HCT116 (cell line): ENCODE measurements around the gene MFGE8.

Experiments
- CBX3 ChIP-seq: IDR thresholded peaks from 2 replicates; pipeline ENCODE4 v1.6.1; 2012; ENCODE audit warnings: low read depth
- EZH2 ChIP-seq: fragments of 200-600 bp; sonication (generic); IDR thresholded peaks from 2 replicates; pipeline ENCODE4 v1.6.1; 2017; ENCODE audit warnings: antibody characterized with exemption, mixed run types
- POLR2AphosphoS5 ChIP-seq: IDR thresholded peaks from 2 replicates; pipeline ENCODE4 v1.6.1; 2011; ENCODE audit warnings: mild to moderate bottlenecking, low read depth, low read length, moderate library complexity
- TCF7L2 ChIP-seq: IDR thresholded peaks from 2 replicates; pipeline ENCODE4 v1.7.0; 2011; ENCODE audit warnings: borderline replicate concordance, inconsistent platforms; ENCODE audit not compliant: insufficient read depth, insufficient read length; ENCODE audit errors: extremely low read depth
- ZFX ChIP-seq: fragments of 450-650 bp; IDR thresholded peaks from 2 replicates; pipeline ENCODE4 v1.6.1; 2017
- TF ChIP-seq, protein P1 (sequence below), 3 experiments: fragments of 200-600 bp in 1 of 3; sonication (generic) in 1 of 3; IDR thresholded peaks in 2 of 3; conservative IDR thresholded peaks in 1 of 3; 2 replicates each; pipeline ENCODE4 v1.5.1; 2012 to 2017; ENCODE audit warnings: low read depth in 2 of 3, low read length in 2 of 3, antibody characterized with exemption in 1 of 3, borderline replicate concordance in 1 of 3, control low read depth in 1 of 3, mild to moderate bottlenecking in 1 of 3, mixed read lengths in 1 of 3, mixed run types in 1 of 3, moderate library complexity in 1 of 3; ENCODE audit not compliant: insufficient read depth in 1 of 3
- TF ChIP-seq, protein P2 (sequence below): IDR thresholded peaks from 2 replicates; pipeline ENCODE4 v1.6.1; 2012
- TF ChIP-seq, protein P3 (sequence below): IDR thresholded peaks from 2 replicates; pipeline ENCODE4 v1.6.1; 2012
- TF ChIP-seq, protein P4 (sequence below): IDR thresholded peaks from 2 replicates; pipeline ENCODE4 v1.6.1; 2012; ENCODE audit warnings: low read depth

DNA sequence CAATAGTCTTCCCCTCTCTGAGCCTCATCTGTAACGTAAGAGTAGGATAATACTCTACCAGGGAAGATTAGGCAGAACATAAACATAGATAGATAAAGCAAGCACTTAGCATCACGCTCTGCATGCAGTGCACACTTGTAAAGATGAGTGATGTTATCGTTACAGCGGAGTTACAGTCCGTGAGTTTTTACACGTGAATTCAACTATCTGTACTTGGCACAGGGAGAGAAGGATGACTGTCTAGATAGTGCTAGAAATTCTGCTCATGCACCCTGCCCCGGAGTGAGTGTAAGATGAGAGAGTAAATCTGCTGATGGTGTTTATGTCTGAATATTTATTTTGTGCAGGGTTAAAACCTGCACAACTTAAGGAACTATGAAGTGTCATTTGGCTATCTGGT, 53.6 kb downstream of the MFGE8 start:
- TF ChIP-seq TCF7L2 (no peak), POLR2AphosphoS5 (no peak), EZH2 (no peak), CBX3 (no peak), ZFX (no peak)
- TF ChIP-seq, protein P1, sequence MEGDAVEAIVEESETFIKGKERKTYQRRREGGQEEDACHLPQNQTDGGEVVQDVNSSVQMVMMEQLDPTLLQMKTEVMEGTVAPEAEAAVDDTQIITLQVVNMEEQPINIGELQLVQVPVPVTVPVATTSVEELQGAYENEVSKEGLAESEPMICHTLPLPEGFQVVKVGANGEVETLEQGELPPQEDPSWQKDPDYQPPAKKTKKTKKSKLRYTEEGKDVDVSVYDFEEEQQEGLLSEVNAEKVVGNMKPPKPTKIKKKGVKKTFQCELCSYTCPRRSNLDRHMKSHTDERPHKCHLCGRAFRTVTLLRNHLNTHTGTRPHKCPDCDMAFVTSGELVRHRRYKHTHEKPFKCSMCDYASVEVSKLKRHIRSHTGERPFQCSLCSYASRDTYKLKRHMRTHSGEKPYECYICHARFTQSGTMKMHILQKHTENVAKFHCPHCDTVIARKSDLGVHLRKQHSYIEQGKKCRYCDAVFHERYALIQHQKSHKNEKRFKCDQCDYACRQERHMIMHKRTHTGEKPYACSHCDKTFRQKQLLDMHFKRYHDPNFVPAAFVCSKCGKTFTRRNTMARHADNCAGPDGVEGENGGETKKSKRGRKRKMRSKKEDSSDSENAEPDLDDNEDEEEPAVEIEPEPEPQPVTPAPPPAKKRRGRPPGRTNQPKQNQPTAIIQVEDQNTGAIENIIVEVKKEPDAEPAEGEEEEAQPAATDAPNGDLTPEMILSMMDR (IDR thresholded peaks at IDR 0.05 in 2 of 3, conservative IDR thresholded peaks at IDR 0.05 in 1 of 3; ENCODE audit: borderline replicate concordance in 1 of 3, insufficient read depth in 1 of 3, low read depth in 2 of 3, low read length in 2 of 3): no peak
- TF ChIP-seq, protein P2, sequence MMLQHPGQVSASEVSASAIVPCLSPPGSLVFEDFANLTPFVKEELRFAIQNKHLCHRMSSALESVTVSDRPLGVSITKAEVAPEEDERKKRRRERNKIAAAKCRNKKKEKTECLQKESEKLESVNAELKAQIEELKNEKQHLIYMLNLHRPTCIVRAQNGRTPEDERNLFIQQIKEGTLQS: no peak
- TF ChIP-seq, protein P3, sequence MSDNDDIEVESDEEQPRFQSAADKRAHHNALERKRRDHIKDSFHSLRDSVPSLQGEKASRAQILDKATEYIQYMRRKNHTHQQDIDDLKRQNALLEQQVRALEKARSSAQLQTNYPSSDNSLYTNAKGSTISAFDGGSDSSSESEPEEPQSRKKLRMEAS: no peak
- TF ChIP-seq, protein P4, sequence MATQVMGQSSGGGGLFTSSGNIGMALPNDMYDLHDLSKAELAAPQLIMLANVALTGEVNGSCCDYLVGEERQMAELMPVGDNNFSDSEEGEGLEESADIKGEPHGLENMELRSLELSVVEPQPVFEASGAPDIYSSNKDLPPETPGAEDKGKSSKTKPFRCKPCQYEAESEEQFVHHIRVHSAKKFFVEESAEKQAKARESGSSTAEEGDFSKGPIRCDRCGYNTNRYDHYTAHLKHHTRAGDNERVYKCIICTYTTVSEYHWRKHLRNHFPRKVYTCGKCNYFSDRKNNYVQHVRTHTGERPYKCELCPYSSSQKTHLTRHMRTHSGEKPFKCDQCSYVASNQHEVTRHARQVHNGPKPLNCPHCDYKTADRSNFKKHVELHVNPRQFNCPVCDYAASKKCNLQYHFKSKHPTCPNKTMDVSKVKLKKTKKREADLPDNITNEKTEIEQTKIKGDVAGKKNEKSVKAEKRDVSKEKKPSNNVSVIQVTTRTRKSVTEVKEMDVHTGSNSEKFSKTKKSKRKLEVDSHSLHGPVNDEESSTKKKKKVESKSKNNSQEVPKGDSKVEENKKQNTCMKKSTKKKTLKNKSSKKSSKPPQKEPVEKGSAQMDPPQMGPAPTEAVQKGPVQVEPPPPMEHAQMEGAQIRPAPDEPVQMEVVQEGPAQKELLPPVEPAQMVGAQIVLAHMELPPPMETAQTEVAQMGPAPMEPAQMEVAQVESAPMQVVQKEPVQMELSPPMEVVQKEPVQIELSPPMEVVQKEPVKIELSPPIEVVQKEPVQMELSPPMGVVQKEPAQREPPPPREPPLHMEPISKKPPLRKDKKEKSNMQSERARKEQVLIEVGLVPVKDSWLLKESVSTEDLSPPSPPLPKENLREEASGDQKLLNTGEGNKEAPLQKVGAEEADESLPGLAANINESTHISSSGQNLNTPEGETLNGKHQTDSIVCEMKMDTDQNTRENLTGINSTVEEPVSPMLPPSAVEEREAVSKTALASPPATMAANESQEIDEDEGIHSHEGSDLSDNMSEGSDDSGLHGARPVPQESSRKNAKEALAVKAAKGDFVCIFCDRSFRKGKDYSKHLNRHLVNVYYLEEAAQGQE: no peak
